ENCODE measurements around the gene P4HA3. TPM values are rescaled to one million over a fixed set of nuclear protein-coding genes. Genes with fewer than 3 reads are reported as not detected.

The P4HA3 gene
- total RNA-seq, 4 donors from 2014 or later: 0.71 to 2.1 (median 1.1) TPM

- peak; percentile 79 for DNase-seq (ENCODE audit: extremely low spot score)
- Histone ChIP-seq H3K4me3 (no peak overlapping the region), H3K4me1 (peaks cover 0 to 10% (median 9%) of the 10 kb centered on the region in 4 donors), H3K36me3 (no peaks in the 10 kb centered on the region), H3K9me3 (no peaks in the 10 kb centered on the region), H3K27ac (replicated peaks in 1 of 4) (no peak overlapping the region), H3K27me3 (no peaks in the 10 kb centered on the region)
- intact Hi-C loops (cut with DNase I): no loop called here
- 100% methylated on average over 2 of the region's 2 CpGs for WGBS
- TF ChIP-seq POLR2A (IDR thresholded peaks at IDR 0.05; ENCODE audit: low read depth) (no peak), POLR2AphosphoS5 (IDR thresholded peaks at IDR 0.05) (no peak), EP300 (IDR thresholded peaks at IDR 0.05) (no peak)
- TF ChIP-seq, protein P1, sequence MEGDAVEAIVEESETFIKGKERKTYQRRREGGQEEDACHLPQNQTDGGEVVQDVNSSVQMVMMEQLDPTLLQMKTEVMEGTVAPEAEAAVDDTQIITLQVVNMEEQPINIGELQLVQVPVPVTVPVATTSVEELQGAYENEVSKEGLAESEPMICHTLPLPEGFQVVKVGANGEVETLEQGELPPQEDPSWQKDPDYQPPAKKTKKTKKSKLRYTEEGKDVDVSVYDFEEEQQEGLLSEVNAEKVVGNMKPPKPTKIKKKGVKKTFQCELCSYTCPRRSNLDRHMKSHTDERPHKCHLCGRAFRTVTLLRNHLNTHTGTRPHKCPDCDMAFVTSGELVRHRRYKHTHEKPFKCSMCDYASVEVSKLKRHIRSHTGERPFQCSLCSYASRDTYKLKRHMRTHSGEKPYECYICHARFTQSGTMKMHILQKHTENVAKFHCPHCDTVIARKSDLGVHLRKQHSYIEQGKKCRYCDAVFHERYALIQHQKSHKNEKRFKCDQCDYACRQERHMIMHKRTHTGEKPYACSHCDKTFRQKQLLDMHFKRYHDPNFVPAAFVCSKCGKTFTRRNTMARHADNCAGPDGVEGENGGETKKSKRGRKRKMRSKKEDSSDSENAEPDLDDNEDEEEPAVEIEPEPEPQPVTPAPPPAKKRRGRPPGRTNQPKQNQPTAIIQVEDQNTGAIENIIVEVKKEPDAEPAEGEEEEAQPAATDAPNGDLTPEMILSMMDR (IDR thresholded peaks at IDR 0.05): no peak
These were observed 48.7 kb downstream of the P4HA3 start for GRCh38 chr11:74262725-74263124.

DNA sequence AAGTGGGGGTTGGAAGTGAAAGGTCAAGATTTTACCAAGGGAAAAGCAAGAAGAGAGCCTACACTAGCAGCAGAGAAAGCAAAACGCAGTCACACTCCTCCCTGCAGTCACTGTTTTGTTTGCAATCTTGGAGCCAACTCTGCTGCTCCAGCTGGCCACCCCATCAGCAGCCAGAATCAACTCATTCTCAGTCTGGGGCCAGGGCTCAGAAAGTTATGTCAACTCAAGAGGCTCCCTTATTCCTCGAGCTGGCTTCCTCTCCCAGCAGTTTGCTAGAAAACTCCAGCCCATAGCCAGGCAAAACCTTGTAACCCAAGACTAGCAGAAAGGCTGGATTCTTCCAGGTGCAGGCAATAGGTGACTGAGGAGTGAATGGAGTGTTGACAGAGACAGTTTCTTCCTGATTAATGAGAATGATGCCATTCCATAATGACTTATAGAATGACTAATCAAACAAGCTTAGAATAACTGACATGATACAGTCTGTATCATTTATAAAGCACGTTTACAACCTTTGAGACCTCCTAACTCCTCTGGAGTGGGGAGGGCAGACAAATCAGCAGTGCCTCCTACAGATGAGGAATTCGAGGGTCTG lies 53.4 kb downstream of the P4HA3 start:
- no peak for TF ChIP-seq POLR2A (IDR thresholded peaks at IDR 0.05; ENCODE audit: low read depth)
- TF ChIP-seq EP300 (IDR thresholded peaks at IDR 0.05): no peak
- peak; percentile 11 to 40 for TF ChIP-seq POLR2AphosphoS5 (IDR thresholded peaks at IDR 0.05)
- TF ChIP-seq, protein P1 (IDR thresholded peaks at IDR 0.05): no peak
- DNase-seq (ENCODE audit: extremely low spot score): peak; percentile 91

GRCh38 chr11:74256378-74257133 lies 54.9 kb downstream of the P4HA3 start:
- H3K4me1 ChIP-seq: peaks cover 0 to 24% (median 18%) of the 10 kb centered on the region in 4 donors
- 90% methylated on average over 5 of the region's 5 CpGs for WGBS
- no peaks in the 10 kb centered on the region for H3K27me3 ChIP-seq
- peak; percentile 80 for DNase-seq (ENCODE audit: extremely low spot score)
- no peak overlapping the region for H3K27ac ChIP-seq (replicated peaks in 1 of 4)
- H3K9me3 ChIP-seq: no peaks in the 10 kb centered on the region
- TF ChIP-seq POLR2A (IDR thresholded peaks at IDR 0.05; ENCODE audit: low read depth) (no peak), POLR2AphosphoS5 (IDR thresholded peaks at IDR 0.05) (no peak), EP300 (IDR thresholded peaks at IDR 0.05) (no peak)
- TF ChIP-seq, protein P1 (IDR thresholded peaks at IDR 0.05): no peak
- intact Hi-C loops (cut with DNase I): loop anchor here (2.0 to 10.0 kb wide), 2 partner anchors 62 to 318 kb away; no protein-coding TSS in a partner anchor
- no peak overlapping the region for H3K4me3 ChIP-seq
- peaks cover 18 to 37% (median 35%) of the 10 kb centered on the region in 4 donors for H3K36me3 ChIP-seq

More for the DNA sequence above, 53.4 kb downstream of the P4HA3 start:
- intact Hi-C loops (cut with DNase I): loop anchor here (2.0 to 10.0 kb wide), 2 partner anchors 61 to 317 kb away; no protein-coding TSS in a partner anchor
- Histone ChIP-seq H3K4me3 (no peak overlapping the region), H3K9me3 (no peaks in the 10 kb centered on the region), H3K27me3 (no peaks in the 10 kb centered on the region), H3K36me3 (peaks cover 10 to 23% (median 22%) of the 10 kb centered on the region in 4 donors), H3K27ac (replicated peaks in 1 of 4) (no peak overlapping the region), H3K4me1 (peaks cover 0 to 24% (median 18%) of the 10 kb centered on the region in 4 donors)
- WGBS: 37% methylated on average over 3 of the region's 4 CpGs

DNA sequence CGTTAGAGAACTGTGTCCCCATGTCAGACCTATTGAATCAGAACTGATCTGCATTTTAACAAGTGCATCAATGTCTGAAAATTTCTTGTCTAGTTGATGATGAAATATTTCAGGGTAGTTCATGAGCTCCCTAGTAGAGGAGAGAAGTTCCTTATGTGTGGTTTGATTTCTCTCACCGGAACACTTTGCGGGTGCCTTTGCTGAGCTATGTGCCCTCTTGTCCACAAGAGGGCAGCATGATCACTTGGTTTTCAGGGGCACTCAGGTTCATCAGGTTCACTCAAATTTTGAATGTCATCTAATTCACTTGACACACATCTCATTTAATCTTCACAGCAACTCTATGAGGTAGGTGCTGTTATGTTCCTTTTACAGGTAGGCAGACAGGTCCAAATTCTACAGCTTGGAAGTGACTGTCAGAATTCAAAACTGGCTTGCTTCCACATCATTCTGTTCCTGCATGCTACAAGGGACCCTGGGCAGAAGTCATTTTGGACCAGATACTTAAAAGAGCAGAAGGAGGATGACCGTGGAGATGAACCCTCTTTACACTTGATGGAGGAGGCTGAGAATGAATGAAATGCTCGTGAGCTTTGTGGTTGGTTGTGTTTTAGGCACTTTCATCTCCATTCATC lies 55.6 kb downstream of the P4HA3 start:
- peaks cover 0 to 24% (median 18%) of the 10 kb centered on the region in 4 donors for H3K4me1 ChIP-seq
- no peaks in the 10 kb centered on the region for H3K27me3 ChIP-seq
- TF ChIP-seq, protein P1 (IDR thresholded peaks at IDR 0.05): peak; percentile 92 to 94 (median 94)
- TF ChIP-seq POLR2AphosphoS5 (IDR thresholded peaks at IDR 0.05) (peak; percentile 26 to 33), EP300 (IDR thresholded peaks at IDR 0.05) (no peak)
- H3K9me3 ChIP-seq: no peaks in the 10 kb centered on the region
- H3K4me3 ChIP-seq: no peak overlapping the region
- no peak overlapping the region for H3K27ac ChIP-seq (replicated peaks in 1 of 4)
- peak; percentile 84 for DNase-seq (ENCODE audit: extremely low spot score)
- WGBS: 42% methylated on average over 5 of the region's 5 CpGs
- intact Hi-C loops (cut with DNase I): loop anchor here (2.0 to 10.0 kb wide), 4 partner anchors 63 to 319 kb away; no protein-coding TSS in a partner anchor
- peaks cover 25 to 44% (median 42%) of the 10 kb centered on the region in 4 donors for H3K36me3 ChIP-seq

Data from esophagus muscularis mucosa (tissue), 4 donors.